Activated CD4-positive, alpha-beta T cell treated with anti-CD3 and anti-CD28 coated beads for 36 hours (primary cell): Measurements from ENCODE around the gene RPL14. TPM values are rescaled to one million over a fixed set of nuclear protein-coding genes. Genes with fewer than 3 reads are reported as not detected.

Experiments used
- total RNA-seq, 2 experiments: library from RNA; stranded (reverse); gene quantifications; one replicate each; pipeline ENCODE4 v1.2.3, GENCODE V29; 2021

RPL14 gene
- total RNA-seq, 2 experiments from 2014 or later = 3,053 to 3,976 TPM

Other genes starting within 250 kb of the RPL14 start
- gene EIF1B, start 147.6 kb upstream of the RPL14 start, total RNA-seq = 10 to 100 TPM; 35.1 to 39.2 TPM
- not detected for gene ENTPD3, start 70.2 kb upstream of the RPL14 start, total RNA-seq
- gene ZNF619, start 19.8 kb downstream of the RPL14 start, total RNA-seq = 1 to 10 TPM; 5.6 to 7.0 TPM
- 1 to 10 TPM; 3.8 to 3.9 TPM for gene ZNF620, start 48.7 kb downstream of the RPL14 start, total RNA-seq
- 10 to 100 TPM; 17.8 to 18.7 TPM for gene ZNF621, start 67.6 kb downstream of the RPL14 start, total RNA-seq